Mucosa of descending colon (tissue), 3 donors: ENCODE results near the gene RSPH9. TPM values are rescaled to one million over a fixed set of nuclear protein-coding genes. Genes with fewer than 3 reads are reported as not detected.

ENCODE experiments used
- ATAC-seq: fragments of 200-7000 bp; cut with Tn5 transposase; one replicate; pipeline ENCODE4 v1.9.1; 2020; ENCODE audit warnings: mild to moderate bottlenecking, moderate library complexity
- DNase-seq, 3 donors: peaks; one replicate each; pipeline ENCODE4 v3.0.0-alpha.2; 2020
- H3K36me3 ChIP-seq: fragments of 200-600 bp; one replicate; pipeline ENCODE4 v1.8.0; 2021; ENCODE audit warnings: low read depth, mild to moderate bottlenecking
- H3K4me1 ChIP-seq: fragments of 200-600 bp; one replicate; pipeline ENCODE4 v1.8.0; 2021; ENCODE audit warnings: low read depth, mild to moderate bottlenecking
- H3K4me3 ChIP-seq: fragments of 200-600 bp; one replicate; pipeline ENCODE4 v1.8.0; 2021; ENCODE audit warnings: mild to moderate bottlenecking
- H3K9me3 ChIP-seq: fragments of 200-600 bp; one replicate; pipeline ENCODE4 v1.8.0; 2021; ENCODE audit warnings: mild to moderate bottlenecking
- intact Hi-C, 2 donors: fragments of 100-400 bp; cut with DNase I in 1 of 2; cut with micrococcal nuclease in 1 of 2; formaldehyde crosslinking; loops; one replicate each; pipeline versions ENCODE4 v1.11.0 to v1.11.1; 2022; cut with DNase I, micrococcal nuclease
- total RNA-seq, 3 donors: library from RNA; stranded (reverse); fragmentation: NEBNext Ultra II Directional in 2 of 3; extraction: Animal tissue kit (Norgen Biotek cat#: 25700) in 2 of 3; gene quantifications; one replicate each; pipeline versions ENCODE4 v1.2.1 to v1.2.4, GENCODE V29; 2021 to 2023
- TF ChIP-seq, protein P1 (sequence below): fragments of 200-600 bp; IDR thresholded peaks from one replicate; pipeline ENCODE4 v1.8.0; 2022; ENCODE audit warnings: antibody characterized with exemption, mild to moderate bottlenecking
- donor health status: DM: no; HTN: no; CAD: no; lungs with moderate emphysema.
- donor health status: DM: no; HTN: no; CAD: no.
- donor health status: DM: no; HTN: yes; CAD: no.

Gene RSPH9
- total RNA-seq, 3 donors from 2014 or later, result 0.12 TPM; not detected in 2

DNA sequence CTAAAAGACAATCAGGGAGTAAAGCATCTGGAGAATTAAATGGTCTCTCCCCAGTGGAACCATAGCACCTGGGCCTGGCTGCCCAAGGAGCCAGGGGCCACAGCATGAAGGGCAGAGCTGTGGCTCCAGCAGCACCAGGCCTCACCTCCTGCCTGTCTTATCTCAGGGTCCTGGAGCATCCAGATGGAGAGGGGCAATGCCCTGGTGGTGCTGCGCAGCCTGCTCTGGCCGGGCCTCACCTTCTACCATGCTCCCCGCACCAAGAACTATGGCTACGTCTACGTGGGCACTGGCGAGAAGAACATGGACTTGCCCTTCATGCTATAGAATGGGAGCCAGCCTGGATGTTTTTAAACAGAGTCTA, 25.8 kb downstream of the RSPH9 start:
- H3K4me3 ChIP-seq, result no peak overlapping the region
- ATAC-seq, result no peak
- no peaks in the 10 kb centered on the region for H3K36me3 ChIP-seq
- intact Hi-C loops, result loop anchor here in 1 of 2 donors (5.0 to 10.0 kb wide), 2 partner anchors 84 to 407 kb away; no protein-coding TSS in a partner anchor
- TF ChIP-seq, protein P1, sequence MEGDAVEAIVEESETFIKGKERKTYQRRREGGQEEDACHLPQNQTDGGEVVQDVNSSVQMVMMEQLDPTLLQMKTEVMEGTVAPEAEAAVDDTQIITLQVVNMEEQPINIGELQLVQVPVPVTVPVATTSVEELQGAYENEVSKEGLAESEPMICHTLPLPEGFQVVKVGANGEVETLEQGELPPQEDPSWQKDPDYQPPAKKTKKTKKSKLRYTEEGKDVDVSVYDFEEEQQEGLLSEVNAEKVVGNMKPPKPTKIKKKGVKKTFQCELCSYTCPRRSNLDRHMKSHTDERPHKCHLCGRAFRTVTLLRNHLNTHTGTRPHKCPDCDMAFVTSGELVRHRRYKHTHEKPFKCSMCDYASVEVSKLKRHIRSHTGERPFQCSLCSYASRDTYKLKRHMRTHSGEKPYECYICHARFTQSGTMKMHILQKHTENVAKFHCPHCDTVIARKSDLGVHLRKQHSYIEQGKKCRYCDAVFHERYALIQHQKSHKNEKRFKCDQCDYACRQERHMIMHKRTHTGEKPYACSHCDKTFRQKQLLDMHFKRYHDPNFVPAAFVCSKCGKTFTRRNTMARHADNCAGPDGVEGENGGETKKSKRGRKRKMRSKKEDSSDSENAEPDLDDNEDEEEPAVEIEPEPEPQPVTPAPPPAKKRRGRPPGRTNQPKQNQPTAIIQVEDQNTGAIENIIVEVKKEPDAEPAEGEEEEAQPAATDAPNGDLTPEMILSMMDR, result no peak
- H3K4me1 ChIP-seq, result peaks cover 36% of the 10 kb centered on the region
- H3K9me3 ChIP-seq, result no peaks in the 10 kb centered on the region
- DNase-seq, result no peak

GRCh38 chr6:43671011-43671800, 26.4 kb downstream of the RSPH9 start:
- H3K36me3 ChIP-seq, result no peaks in the 10 kb centered on the region
- DNase-seq (peak in 2 of 3 donors; percentile 29 to 61), ATAC-seq (no peak)
- intact Hi-C loops, result loop anchor here in 1 of 2 donors (5.0 to 10.0 kb wide), 2 partner anchors 84 to 406 kb away; no protein-coding TSS in a partner anchor
- H3K4me1 ChIP-seq, result peaks cover 36% of the 10 kb centered on the region
- TF ChIP-seq, protein P1, result no peak
- H3K4me3 ChIP-seq, result no peak overlapping the region
- H3K9me3 ChIP-seq, result no peaks in the 10 kb centered on the region

DNA sequence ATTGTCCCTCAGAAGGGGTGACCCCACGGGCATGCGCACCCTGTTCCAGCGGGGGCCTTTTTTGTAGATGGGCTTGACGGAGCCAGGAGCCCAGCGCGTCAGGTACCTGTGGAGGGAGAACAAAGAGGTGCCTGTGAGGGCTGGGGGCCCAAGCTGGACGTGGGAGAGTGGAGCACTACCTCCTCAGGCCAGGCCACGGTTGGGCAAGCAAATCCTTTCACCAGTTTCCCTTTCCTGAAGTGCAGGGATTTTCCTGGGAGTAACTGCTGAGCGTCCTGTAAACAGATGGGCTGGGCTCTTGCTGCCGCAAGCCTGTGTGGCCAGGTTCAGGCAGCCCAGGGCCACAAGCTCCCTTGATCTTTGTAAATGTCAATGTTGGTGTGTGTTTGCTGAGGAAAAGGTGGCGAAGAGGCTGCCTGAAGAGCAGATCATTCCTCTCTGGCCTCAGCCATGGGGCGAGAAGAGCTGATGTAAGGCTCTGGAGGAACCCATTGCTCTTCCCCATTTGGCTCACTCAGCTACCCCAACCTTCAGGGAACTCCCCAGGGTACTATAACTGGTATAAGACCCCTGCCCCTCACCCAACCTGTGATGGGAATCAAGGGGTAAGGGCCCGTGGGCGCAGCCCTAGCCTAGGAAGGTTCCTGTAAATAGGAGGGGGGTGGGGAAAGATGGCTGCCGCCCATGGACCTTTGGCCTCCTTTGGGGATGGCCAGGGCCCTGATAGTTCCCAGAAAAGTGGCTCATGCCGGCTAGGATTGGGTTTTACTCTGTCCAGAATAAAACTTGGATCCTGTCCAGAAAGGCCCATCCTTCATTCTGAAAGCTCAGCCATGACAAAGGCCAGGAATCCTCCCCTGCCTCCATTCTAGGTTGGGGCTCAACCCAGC, 27.2 kb downstream of the RSPH9 start:
- Histone ChIP-seq H3K36me3 (no peaks in the 10 kb centered on the region), H3K4me3 (no peak overlapping the region), H3K9me3 (no peaks in the 10 kb centered on the region), H3K4me1 (peaks cover 36% of the 10 kb centered on the region)
- DNase-seq (peak; percentile 45 to 66 (median 54)), ATAC-seq (peak; percentile 61)
- TF ChIP-seq, protein P1, result no peak
- intact Hi-C loops, result loop anchor here in 1 of 2 donors (5.0 to 10.0 kb wide), 2 partner anchors 83 to 405 kb away; no protein-coding TSS in a partner anchor

- H3K36me3 ChIP-seq, result no peaks in the 10 kb centered on the region
- TF ChIP-seq, protein P1, result no peak
These were observed 28.7 kb downstream of the RSPH9 start for GRCh38 chr6:43673444-43674084.

DNA sequence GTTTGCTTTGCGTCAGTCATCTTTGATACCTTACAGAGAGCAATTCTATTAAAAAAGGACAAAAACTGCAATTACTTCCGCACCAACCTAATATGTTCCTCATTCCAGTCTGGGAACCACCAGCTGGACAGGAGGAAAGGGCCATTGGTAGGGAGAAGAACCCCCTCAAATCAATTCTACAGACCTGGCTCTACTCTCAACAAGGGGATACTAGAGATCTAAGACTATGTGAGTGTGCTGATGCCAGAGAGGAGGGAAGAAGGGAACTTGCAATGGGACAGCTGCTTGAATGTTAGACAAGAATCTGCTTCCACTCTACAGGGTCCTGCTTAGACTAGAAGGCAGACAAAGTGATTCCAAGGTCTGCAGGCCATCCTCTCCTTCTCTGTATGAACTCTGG, 29.5 kb downstream of the RSPH9 start:
- Histone ChIP-seq H3K36me3 (no peaks in the 10 kb centered on the region), H3K4me3 (no peak overlapping the region), H3K4me1 (peaks cover 32% of the 10 kb centered on the region), H3K9me3 (no peaks in the 10 kb centered on the region)
- DNase-seq, result no peak
- ATAC-seq, result no peak
- intact Hi-C loops, result loop anchor here in 1 of 2 donors (5.0 to 10.0 kb wide), 2 partner anchors 81 to 403 kb away; no protein-coding TSS in a partner anchor
- TF ChIP-seq, protein P1, result no peak

More at GRCh38 chr6:43673444-43674084, 28.7 kb downstream of the RSPH9 start:
- intact Hi-C loops, result loop anchor here in 1 of 2 donors (5.0 to 10.0 kb wide), 2 partner anchors 81 to 404 kb away; no protein-coding TSS in a partner anchor
- DNase-seq (no peak), ATAC-seq (no peak)
- no peaks in the 10 kb centered on the region for H3K9me3 ChIP-seq
- H3K4me3 ChIP-seq, result no peak overlapping the region
- peaks cover 32% of the 10 kb centered on the region for H3K4me1 ChIP-seq
